Measurements from ENCODE around the gene GLRB.

DNA sequence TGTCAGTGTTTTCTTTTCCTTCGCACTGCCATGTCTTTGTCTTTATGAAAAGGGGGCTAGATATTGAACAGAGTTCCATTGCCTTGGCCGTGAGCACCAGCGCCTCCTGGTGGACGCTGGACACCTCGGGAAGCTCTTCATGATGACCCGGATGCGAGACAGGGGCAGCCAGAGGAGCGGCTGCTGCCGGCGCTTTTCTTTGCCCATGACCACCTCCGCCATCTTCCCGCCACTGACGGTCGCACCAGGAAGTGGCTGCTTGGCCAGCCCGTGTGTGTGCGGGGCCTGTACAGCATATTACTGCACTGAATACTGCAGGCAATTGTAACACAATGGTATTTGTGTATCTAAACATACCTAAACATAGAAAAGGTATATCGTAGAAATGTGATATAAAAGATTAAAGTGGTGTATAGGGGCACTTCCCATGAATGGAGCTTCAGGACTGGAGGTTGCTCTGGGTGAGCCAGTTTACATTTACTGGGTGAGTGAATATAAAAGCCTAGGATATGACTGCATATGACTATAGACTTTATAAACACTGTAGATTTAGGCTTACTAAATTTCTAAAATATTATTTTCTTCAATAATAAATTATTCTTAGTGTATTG, 128.8 kb downstream of the GLRB start:
- TF ChIP-seq POLR2A (IDR thresholded peaks at IDR 0.05; ENCODE audit: low read depth, low read length) (no peak), POLR2AphosphoS5 (IDR thresholded peaks at IDR 0.05; ENCODE audit: low read depth, low read length) (no peak)

All from GM12892 (cell line).